Cardiac fibroblast (primary cell): ENCODE results near the gene AFF1.

Experiments
- DNase-seq, 2 donors: peaks; one replicate each; pipeline versions ENCODE4 v3.0.0 to v3.0.0-alpha.2; 2010; ENCODE audit warnings: low read depth in 2 of 2
- H3K4me3 ChIP-seq, 2 donors: replicated peaks in 1 of 2; 1 replicate in 1 of 2; 2 replicates in 1 of 2; pipeline ENCODE4 v1.5.1; 2011; ENCODE audit warnings: low read depth in 2 of 2, low read length in 2 of 2, mild to moderate bottlenecking in 2 of 2, moderate library complexity in 1 of 2
- TF ChIP-seq, protein P1 (sequence below): IDR thresholded peaks from one replicate; pipeline ENCODE4 v1.5.1; 2011; ENCODE audit warnings: low read depth, mild to moderate bottlenecking, low read length, inconsistent platforms

AFF1 gene

DNA sequence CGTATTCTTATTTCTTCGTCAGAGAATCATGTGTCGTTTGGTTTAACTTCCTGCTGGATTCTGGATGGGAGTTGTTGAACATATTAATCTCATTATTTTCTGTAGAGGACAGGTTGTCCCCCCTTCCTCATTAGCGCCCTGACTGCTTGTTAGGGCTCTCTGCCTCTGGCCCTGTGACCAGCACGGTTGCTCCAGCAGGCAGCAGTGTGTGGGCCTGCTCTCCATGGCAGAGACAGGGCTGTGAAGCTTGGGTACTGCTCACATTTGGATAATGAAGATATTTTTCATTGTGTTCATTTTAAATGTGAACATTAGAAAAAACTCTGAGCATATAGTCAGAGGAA is 182.9 kb downstream of the AFF1 start:
- TF ChIP-seq, protein P1, sequence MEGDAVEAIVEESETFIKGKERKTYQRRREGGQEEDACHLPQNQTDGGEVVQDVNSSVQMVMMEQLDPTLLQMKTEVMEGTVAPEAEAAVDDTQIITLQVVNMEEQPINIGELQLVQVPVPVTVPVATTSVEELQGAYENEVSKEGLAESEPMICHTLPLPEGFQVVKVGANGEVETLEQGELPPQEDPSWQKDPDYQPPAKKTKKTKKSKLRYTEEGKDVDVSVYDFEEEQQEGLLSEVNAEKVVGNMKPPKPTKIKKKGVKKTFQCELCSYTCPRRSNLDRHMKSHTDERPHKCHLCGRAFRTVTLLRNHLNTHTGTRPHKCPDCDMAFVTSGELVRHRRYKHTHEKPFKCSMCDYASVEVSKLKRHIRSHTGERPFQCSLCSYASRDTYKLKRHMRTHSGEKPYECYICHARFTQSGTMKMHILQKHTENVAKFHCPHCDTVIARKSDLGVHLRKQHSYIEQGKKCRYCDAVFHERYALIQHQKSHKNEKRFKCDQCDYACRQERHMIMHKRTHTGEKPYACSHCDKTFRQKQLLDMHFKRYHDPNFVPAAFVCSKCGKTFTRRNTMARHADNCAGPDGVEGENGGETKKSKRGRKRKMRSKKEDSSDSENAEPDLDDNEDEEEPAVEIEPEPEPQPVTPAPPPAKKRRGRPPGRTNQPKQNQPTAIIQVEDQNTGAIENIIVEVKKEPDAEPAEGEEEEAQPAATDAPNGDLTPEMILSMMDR = no peak
- no peak overlapping the region for H3K4me3 ChIP-seq
- DNase-seq = no peak

GRCh38 chr4:87118421-87118820 is 183.6 kb downstream of the AFF1 start:
- H3K4me3 ChIP-seq = no peak overlapping the region
- TF ChIP-seq, protein P1 = no peak
- no peak for DNase-seq

DNA sequence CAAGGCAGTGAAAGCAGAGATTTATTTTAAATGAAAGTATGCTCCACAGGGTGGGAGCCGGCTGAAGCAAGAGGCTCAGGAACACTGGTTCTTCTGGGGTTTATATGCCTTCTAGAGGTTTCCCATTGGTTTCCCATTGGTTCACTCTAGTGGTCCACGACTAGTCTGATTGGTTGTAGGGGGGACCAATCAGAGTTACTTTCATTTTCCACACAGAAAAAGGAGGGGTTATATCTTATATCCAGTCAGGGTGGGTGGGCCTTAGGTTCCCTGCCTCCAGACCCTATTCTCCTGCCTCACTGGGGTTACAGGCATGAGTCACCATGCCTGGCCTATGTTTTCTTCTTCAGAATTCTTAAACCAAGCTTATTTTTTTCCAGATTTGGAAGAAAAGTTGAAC is 184.0 kb downstream of the AFF1 start:
- DNase-seq = peak; percentile 42 to 66

GRCh38 chr4:87120010-87120409 is 185.2 kb downstream of the AFF1 start:
- TF ChIP-seq, protein P1 = no peak
- H3K4me3 ChIP-seq = no peak overlapping the region
- peak in 1 of 2 donors; percentile 26 for DNase-seq

More for the DNA sequence above, 184.0 kb downstream of the AFF1 start:
- H3K4me3 ChIP-seq = no peak overlapping the region
- TF ChIP-seq, protein P1 = no peak

- TF ChIP-seq, protein P1 = no peak
- DNase-seq = peak in 1 of 2 donors; percentile 77
- no peak overlapping the region for H3K4me3 ChIP-seq
Observed at GRCh38 chr4:87120411-87121162, 185.8 kb downstream of the AFF1 start.

DNA sequence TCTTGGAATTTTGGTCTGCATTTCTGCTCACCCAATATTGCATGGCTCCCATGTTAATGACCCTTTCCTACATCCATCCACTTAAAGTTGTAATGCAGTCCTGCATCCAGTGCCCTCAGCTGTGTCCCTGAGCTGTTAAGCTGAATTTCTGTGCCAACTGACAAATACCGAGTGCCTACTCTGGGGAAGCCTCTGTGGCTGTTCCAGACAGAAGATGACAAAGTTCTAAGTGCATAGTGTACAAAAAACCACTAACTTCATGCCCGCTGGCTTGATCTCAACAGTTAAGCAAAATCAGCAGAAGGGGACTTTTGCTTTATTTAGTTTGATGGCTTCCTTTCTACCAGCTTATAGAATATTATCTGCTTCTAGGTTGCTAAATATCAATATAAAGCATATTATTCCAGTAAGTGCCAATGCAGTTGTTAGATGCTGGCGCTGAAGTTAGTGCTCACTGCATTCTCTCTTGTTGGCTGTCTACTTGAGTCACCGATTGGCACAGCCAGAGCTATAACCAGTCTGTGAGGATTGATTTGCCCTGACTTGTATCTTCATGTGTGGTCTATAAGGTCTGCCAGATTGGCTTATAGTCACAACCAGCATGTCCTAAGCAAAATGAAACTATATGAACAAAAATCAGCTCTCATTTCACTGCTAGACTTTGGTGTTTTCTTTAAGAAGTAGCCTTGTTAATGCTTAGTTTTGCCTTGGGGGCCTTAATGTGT is 186.7 kb downstream of the AFF1 start:
- no peak overlapping the region for H3K4me3 ChIP-seq
- DNase-seq = peak; percentile 11 to 24
- TF ChIP-seq, protein P1 = no peak
